H1 (cell line): ENCODE data around the gene KRTAP10-4. TPM values are rescaled to one million over a fixed set of nuclear protein-coding genes. Genes with fewer than 3 reads are reported as not detected.

ENCODE experiments used
- CTCF ChIA-PET: fragments of 300-600 bp; sonication (Branson Sonifier 250); formaldehyde crosslinking; loops from one replicate; lab custom pipeline; 2021; ENCODE audit not compliant: partially characterized antibody; lab: Charles Lee
- POLR2A ChIA-PET: fragments of 300-600 bp; sonication (Branson Sonifier 250); formaldehyde crosslinking; loops from one replicate; lab custom pipeline; 2021; ENCODE audit warnings: inconsistent platforms; ENCODE audit not compliant: partially characterized antibody; lab: Charles Lee
- DNase-seq, 2 experiments: peaks; one replicate each; pipeline versions ENCODE4 v3.0.0 to v3.0.0-alpha.2; 2010 to 2022; ENCODE audit warnings: low spot score in 2 of 2, low read depth in 1 of 2, mixed read lengths in 1 of 2
- FAIRE-seq: peaks from 2 replicates; lab custom pipeline; 2011; peaks lifted over from hg19 to GRCh38; lab: Jason Lieb, UNC
- H2AFZ ChIP-seq: 2 replicates; pipeline ENCODE4 v1.8.1; 2012; ENCODE audit warnings: low read length, inconsistent platforms
- H2AK5ac ChIP-seq: 2 replicates; pipeline ENCODE4 v1.6.1; 2013; ENCODE audit warnings: low read depth, low read length
- H2BK120ac ChIP-seq: replicated peaks from 2 replicates; pipeline ENCODE3; 2013; ENCODE audit warnings: low read depth, low read length, inconsistent platforms
- H2BK12ac ChIP-seq: 2 replicates; pipeline ENCODE4 v1.6.1; 2013; ENCODE audit warnings: low read depth, low read length
- H2BK15ac ChIP-seq: 2 replicates; pipeline ENCODE4 v1.6.1; 2013; ENCODE audit warnings: low read length
- H2BK20ac ChIP-seq: 2 replicates; pipeline ENCODE4 v1.6.1; 2013; ENCODE audit warnings: low read length
- H2BK5ac ChIP-seq: 2 replicates; pipeline ENCODE4 v1.6.1; 2013; ENCODE audit warnings: low read depth, low read length
- H3K14ac ChIP-seq: 2 replicates; pipeline ENCODE4 v1.6.1; 2013; ENCODE audit warnings: inconsistent platforms; ENCODE audit not compliant: insufficient read length
- H3K18ac ChIP-seq: 2 replicates; pipeline ENCODE4 v1.6.1; 2013; ENCODE audit warnings: low read length; ENCODE audit errors: extremely low read depth
- H3K23ac ChIP-seq: 2 replicates; pipeline ENCODE4 v1.6.1; 2013; ENCODE audit warnings: inconsistent platforms; ENCODE audit not compliant: insufficient read length
- H3K23me2 ChIP-seq: 2 replicates; pipeline ENCODE4 v1.6.1; 2013; ENCODE audit warnings: low read depth, low read length
- H3K27ac ChIP-seq: 2 replicates; pipeline ENCODE4 v1.6.1; 2011; ENCODE audit warnings: low read depth, low read length, inconsistent platforms
- H3K27me3 ChIP-seq, 4 experiments: replicated peaks in 1 of 4; 1 replicate in 1 of 4; 2 replicates in 3 of 4; pipeline versions ENCODE4 v1.6.1 to v1.8.1; 2011 to 2013; ENCODE audit warnings: low read length in 3 of 4, mild to moderate bottlenecking in 3 of 4, inconsistent platforms in 2 of 4, mixed read lengths in 2 of 4, moderate library complexity in 1 of 4; ENCODE audit not compliant: control insufficient read depth in 3 of 4, insufficient read depth in 3 of 4; ENCODE audit errors: extremely low read depth in 1 of 4
- H3K36me3 ChIP-seq, 4 experiments: 2 replicates each; pipeline versions ENCODE4 v1.6.1 to v1.8.1; 2011 to 2013; ENCODE audit warnings: mild to moderate bottlenecking in 4 of 4, low read length in 3 of 4, moderate library complexity in 2 of 4, control low read depth in 1 of 4, inconsistent platforms in 1 of 4; ENCODE audit not compliant: insufficient read depth in 4 of 4, control insufficient read depth in 2 of 4
- H3K4ac ChIP-seq: replicated peaks from 2 replicates; pipeline ENCODE3; 2013; ENCODE audit warnings: low read length, low read depth, mixed read lengths, inconsistent platforms; ENCODE audit not compliant: insufficient read length
- H3K4me1 ChIP-seq, 4 experiments: replicated peaks in 1 of 4; 1 replicate in 1 of 4; 2 replicates in 3 of 4; pipeline versions ENCODE4 v1.6.1 to v1.8.1; 2011 to 2013; ENCODE audit warnings: low read length in 3 of 4, inconsistent platforms in 2 of 4, mixed read lengths in 1 of 4; ENCODE audit not compliant: insufficient read depth in 4 of 4, control insufficient read depth in 3 of 4
- H3K4me2 ChIP-seq, 2 experiments: 2 replicates each; pipeline versions ENCODE4 v1.6.1 to v1.8.1; 2011 to 2013; ENCODE audit warnings: low read depth in 2 of 2, low read length in 2 of 2, control low read depth in 1 of 2, inconsistent platforms in 1 of 2, mild to moderate bottlenecking in 1 of 2; ENCODE audit not compliant: insufficient read depth in 1 of 2
- H3K4me3 ChIP-seq, 4 experiments: fragments of 200-600, 300-600 bp in 1 of 4; sonication (generic), shearing (Covaris generic), sonication (Bioruptor Twin) in 1 of 4; 2 replicates each; pipeline versions ENCODE4 v1.5.1 to v1.8.1; 2011 to 2016; ENCODE audit warnings: low read length in 4 of 4, low read depth in 3 of 4, control low read depth in 2 of 4, inconsistent platforms in 2 of 4, mild to moderate bottlenecking in 2 of 4, mixed read lengths in 1 of 4, moderate library complexity in 1 of 4; ENCODE audit not compliant: insufficient read depth in 2 of 4; ENCODE audit errors: extremely low read depth in 1 of 4
- H3K56ac ChIP-seq: replicated peaks from 2 replicates; pipeline ENCODE3; 2013; ENCODE audit warnings: low read depth, mild to moderate bottlenecking, mixed read lengths, low read length, inconsistent platforms; ENCODE audit not compliant: insufficient read length
- H3K79me1 ChIP-seq: 2 replicates; pipeline ENCODE4 v1.6.1; 2013; ENCODE audit warnings: low read depth, low read length, control low read depth
- H3K79me2 ChIP-seq, 2 experiments: 2 replicates each; pipeline versions ENCODE4 v1.6.1 to v1.8.1; 2012 to 2013; ENCODE audit warnings: low read length in 2 of 2, mild to moderate bottlenecking in 2 of 2, inconsistent platforms in 1 of 2; ENCODE audit not compliant: insufficient read depth in 2 of 2, control insufficient read depth in 1 of 2
- H3K9ac ChIP-seq, 4 experiments: replicated peaks in 1 of 4; 1 replicate in 1 of 4; 2 replicates in 3 of 4; pipeline versions ENCODE4 v1.6.1 to v1.8.1; 2011 to 2013; ENCODE audit warnings: low read depth in 3 of 4, low read length in 3 of 4, control low read depth in 2 of 4, mild to moderate bottlenecking in 2 of 4, moderate library complexity in 2 of 4, inconsistent platforms in 1 of 4; ENCODE audit errors: extremely low read depth in 1 of 4
- H3K9me3 ChIP-seq, 2 experiments: 2 replicates each; pipeline versions ENCODE4 v1.6.1 to v1.8.1; 2012 to 2013; ENCODE audit warnings: mild to moderate bottlenecking in 2 of 2, moderate library complexity in 2 of 2, control low read depth in 1 of 2, inconsistent platforms in 1 of 2, low read depth in 1 of 2, low read length in 1 of 2, mixed read lengths in 1 of 2; ENCODE audit not compliant: insufficient read depth in 2 of 2
- H4K20me1 ChIP-seq, 2 experiments: replicated peaks in 1 of 2; 2 replicates each; pipeline versions ENCODE3 to v1.8.1; 2011 to 2013; ENCODE audit warnings: inconsistent platforms in 2 of 2, low read length in 2 of 2, mild to moderate bottlenecking in 1 of 2; ENCODE audit not compliant: insufficient read depth in 2 of 2, control insufficient read depth in 1 of 2
- H4K5ac ChIP-seq: 2 replicates; pipeline ENCODE4 v1.6.1; 2013; ENCODE audit warnings: low read length, low read depth, mixed read lengths, inconsistent platforms; ENCODE audit not compliant: insufficient read length
- H4K8ac ChIP-seq: 2 replicates; pipeline ENCODE4 v1.8.0; 2013; ENCODE audit warnings: mild to moderate bottlenecking, moderate library complexity, low read length, inconsistent platforms; ENCODE audit not compliant: insufficient read depth; ENCODE audit errors: extremely low read depth
- H4K91ac ChIP-seq: replicated peaks from 2 replicates; pipeline ENCODE3; 2013; ENCODE audit warnings: low read length, mixed read lengths, inconsistent platforms; ENCODE audit not compliant: insufficient read length
- BACH1 ChIP-seq: IDR thresholded peaks from 2 replicates; pipeline ENCODE4 v1.6.1; 2012; ENCODE audit warnings: low read length, improper control_type of control experiment
- CREB1 ChIP-seq: IDR thresholded peaks from 2 replicates; pipeline ENCODE4 v1.6.1; 2012; ENCODE audit warnings: inconsistent platforms
- CTBP2 ChIP-seq: IDR thresholded peaks from 2 replicates; pipeline ENCODE4 v1.7.0; 2011; ENCODE audit warnings: borderline replicate concordance, mild to moderate bottlenecking, moderate library complexity, mixed read lengths, low read length; ENCODE audit not compliant: insufficient read depth, insufficient read length
- HDAC6 ChIP-seq: IDR thresholded peaks from one replicate; pipeline ENCODE4 v1.7.1; 2012; ENCODE audit warnings: low read depth, mild to moderate bottlenecking, inconsistent platforms, low read length, moderate library complexity
- JUN ChIP-seq: IDR thresholded peaks from 2 replicates; pipeline ENCODE4 v1.6.1; 2011; ENCODE audit warnings: low read depth, mild to moderate bottlenecking, improper control_type of control experiment, low read length
- JUND ChIP-seq: IDR thresholded peaks from 2 replicates; pipeline ENCODE4 v1.6.1; 2011; ENCODE audit warnings: mild to moderate bottlenecking, improper control_type of control experiment, low read length
- KDM4A ChIP-seq: IDR thresholded peaks from one replicate; pipeline ENCODE4 v1.7.1; 2012; ENCODE audit warnings: low read depth, mild to moderate bottlenecking, moderate library complexity, low read length, inconsistent platforms; ENCODE audit not compliant: severe bottlenecking
- MAFK ChIP-seq: IDR thresholded peaks from 2 replicates; pipeline ENCODE4 v1.6.1; 2012; ENCODE audit warnings: low read depth, mild to moderate bottlenecking, improper control_type of control experiment, low read length
- RNF2 ChIP-seq: fragments of 200-900, 300-1000 bp; sonication (generic); IDR thresholded peaks from 2 replicates; pipeline ENCODE4 v1.7.1; 2016; ENCODE audit warnings: borderline replicate concordance, low read depth, mild to moderate bottlenecking, antibody characterized with exemption, low read length; ENCODE audit not compliant: poor library complexity, severe bottlenecking; ENCODE audit errors: missing control alignments
- SP1 ChIP-seq: IDR thresholded peaks from 2 replicates; pipeline ENCODE4 v1.6.1; 2011; ENCODE audit warnings: low read depth, low read length
- SP4 ChIP-seq: IDR thresholded peaks from 2 replicates; pipeline ENCODE4 v1.6.1; 2012; ENCODE audit warnings: low read length, inconsistent platforms
- YY1 ChIP-seq: IDR thresholded peaks from 2 replicates; pipeline ENCODE4 v1.6.1; 2011; ENCODE audit warnings: low read depth, mild to moderate bottlenecking, low read length
- WGBS, 2 experiments: shearing (Covaris generic) in 1 of 2; methylation state at CpG; one replicate each; pipeline versions ENCODE4 v1.1.6 to v1.1.7; 2013 to 2015; ENCODE audit warnings: low lambda C conversion rate in 2 of 2, mixed read lengths in 2 of 2, inconsistent platforms in 1 of 2, low coverage in 1 of 2, missing lambda C conversion rate in 1 of 2; ENCODE audit not compliant: insufficient replicate concordance in 2 of 2, insufficient coverage in 1 of 2, insufficient read length in 1 of 2; ENCODE audit errors: extremely low coverage in 1 of 2, missing lambda C conversion rate in 1 of 2; 5-methylcytosine and 5-hydroxymethylcytosine counted together
- polyA plus RNA-seq, 7 experiments: library from polyadenylated mRNA; depleted of rRNA in 3 of 7; stranded (reverse) in 5 of 7; unstranded in 2 of 7; fragments of >200 nt in 5 of 7; fragments of 200-250 nt in 2 of 7; gene quantifications; 1 replicate in 5 of 7; 2 replicates in 1 of 7; 4 replicates in 1 of 7; pipeline versions ENCODE4 v1.2.1 to v1.2.3, GENCODE V29; 2011 to 2013; ENCODE audit warnings: missing spikeins in 2 of 7, mixed read lengths in 2 of 7
- total RNA-seq: library from RNA; stranded (reverse); fragmentation: NEBNext Ultra II Directional; extraction: Animal tissue kit (Norgen Biotek cat#: 25700); gene quantifications from 2 replicates; pipeline ENCODE4 v1.2.1, GENCODE V29; 2021

KRTAP10-4 gene
- total and polyA plus RNA-seq, 2 of the 8 experiments (the other 6 are each of a cell fraction or from before 2014, with no cell fraction given) = not detected

- no peak overlapping the region for H2BK120ac ChIP-seq
- H3K9me3 ChIP-seq = 0 out of 4 replicates have a peak, but pooled peaks cover 0 to 3% of the 10 kb centered on the region in 2 experiments
- H3K14ac ChIP-seq = no peak overlapping the region
- TF ChIP-seq HDAC6 (no peak), JUND (no peak), JUN (no peak), BACH1 (no peak), MAFK (no peak), SP1 (no peak), CTBP2 (no peak), SP4 (no peak), RNF2 (no peak), YY1 (no peak), CREB1 (no peak), KDM4A (no peak)
- no peaks in the 10 kb centered on the region for H3K27me3 ChIP-seq
- WGBS, 2 experiments = 91% methylated on average over 30 of the region's 33 CpGs; no CpG with 5 or more reads in 1 of the 2 experiments
- no peak overlapping the region for H3K4ac ChIP-seq
- FAIRE-seq (no peak), DNase-seq (peak in 1 of 2 experiments; percentile 42)
- H3K4me3 ChIP-seq = no peak overlapping the region
- peaks cover 0 to 2% (median 0%) of the 10 kb centered on the region in 4 experiments; a peak in 1 of 7 replicates for H3K4me1 ChIP-seq
- no peak overlapping the region for H2AK5ac ChIP-seq
- no peak overlapping the region for H4K5ac ChIP-seq
- H2BK12ac ChIP-seq = no peak overlapping the region
- no peak overlapping the region for H2BK15ac ChIP-seq
- no peak overlapping the region for H3K18ac ChIP-seq
- no peaks in the 10 kb centered on the region for H3K23me2 ChIP-seq
- no peak overlapping the region for H3K27ac ChIP-seq
- no peak overlapping the region for H2BK5ac ChIP-seq
- no peaks in the 10 kb centered on the region for H3K36me3 ChIP-seq
- H4K91ac ChIP-seq = no peak overlapping the region
- no peak overlapping the region for H3K9ac ChIP-seq
- CTCF ChIA-PET = interaction anchor here (0.7 to 1.7 kb wide), 6 partner anchors 11 to 353 kb away, joined by 3 to 5 read pairs (median 4); no protein-coding TSS in a partner anchor
- no peaks in the 10 kb centered on the region for H3K79me2 ChIP-seq
- no peak overlapping the region for H2AFZ ChIP-seq
- no peak overlapping the region for H3K56ac ChIP-seq
- no peak overlapping the region for H2BK20ac ChIP-seq
- H3K4me2 ChIP-seq = no peak overlapping the region
- H3K79me1 ChIP-seq = no peaks in the 10 kb centered on the region
- H3K23ac ChIP-seq = no peak overlapping the region
- H4K8ac ChIP-seq = no peak overlapping the region; the same call in 1 of the 2 replicates
- H4K20me1 ChIP-seq = no peaks in the 10 kb centered on the region
- POLR2A ChIA-PET = interaction anchor here (1.0 kb wide), 2 partner anchors 9 to 39 kb away, joined by 3 to 4 read pairs; no protein-coding TSS in a partner anchor
Measured at GRCh38 chr21:44537930-44538911, 35.3 kb upstream of the KRTAP10-4 start.
